GM04504 (cell line): ENCODE data around the gene ABCC4.
"Not testable (repeated sequence)": the region's sequence is repeated elsewhere in the genome, so short reads cannot be mapped to it uniquely, and the experiment has no call there.

Source experiments
- DNase-seq: peaks from one replicate; pipeline ENCODE4 v3.0.0-alpha.2; 2012; ENCODE audit warnings: low read depth

The ABCC4 gene

DNA sequence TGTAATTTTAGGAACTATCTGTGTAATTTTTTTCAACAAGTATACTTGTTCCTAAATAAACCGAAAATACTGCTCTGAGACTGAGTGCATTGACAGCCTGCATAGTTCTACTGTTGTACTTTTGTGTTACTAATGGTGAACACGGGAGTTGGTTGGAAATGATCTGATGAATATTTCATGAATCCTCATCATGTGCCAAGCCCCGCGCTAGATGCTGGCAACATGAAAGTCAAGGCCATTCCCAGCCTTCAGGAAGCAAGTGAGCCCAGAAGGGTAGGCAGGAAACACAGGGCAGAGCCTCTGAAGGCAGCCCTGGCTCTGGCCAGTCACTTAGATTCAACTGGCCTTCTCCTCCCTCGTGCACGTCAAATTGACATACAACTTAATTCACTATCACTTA, 106.1 kb downstream of the ABCC4 start:
- no peak for DNase-seq

DNA sequence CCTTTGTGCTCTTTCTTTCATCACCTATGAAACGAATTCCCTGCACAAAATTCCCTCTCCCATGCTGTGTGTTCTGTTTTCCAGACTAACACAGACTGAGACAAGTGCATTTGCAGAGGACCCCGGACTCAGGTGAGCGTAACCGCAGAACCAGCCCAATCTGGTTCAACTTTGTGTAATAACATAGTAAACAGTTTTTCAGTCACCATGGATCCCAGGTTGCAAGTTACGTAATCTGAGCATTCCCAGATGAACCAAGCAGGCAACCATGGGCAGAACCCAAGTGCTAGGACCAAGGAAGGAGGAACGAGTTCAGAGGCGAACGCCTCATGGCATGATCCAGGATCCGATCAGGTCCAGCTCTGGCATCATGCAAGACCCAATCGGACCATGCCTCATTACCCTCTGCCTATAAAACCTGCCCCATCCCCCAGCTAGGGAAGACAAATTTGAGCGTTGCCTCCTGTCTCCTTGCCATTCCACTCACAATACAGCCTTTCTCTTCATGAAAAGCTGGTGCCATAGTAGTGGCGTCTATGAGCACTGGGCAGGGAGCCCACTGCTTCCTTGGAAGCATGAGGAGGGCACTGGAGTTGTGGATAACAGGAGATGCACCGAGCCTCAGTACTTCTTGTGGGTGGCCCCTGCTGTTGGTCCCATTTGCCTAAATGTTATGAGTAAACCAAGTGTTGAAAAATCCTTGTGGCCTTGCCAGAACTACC, 107.6 kb downstream of the ABCC4 start:
- DNase-seq: no peak

DNA sequence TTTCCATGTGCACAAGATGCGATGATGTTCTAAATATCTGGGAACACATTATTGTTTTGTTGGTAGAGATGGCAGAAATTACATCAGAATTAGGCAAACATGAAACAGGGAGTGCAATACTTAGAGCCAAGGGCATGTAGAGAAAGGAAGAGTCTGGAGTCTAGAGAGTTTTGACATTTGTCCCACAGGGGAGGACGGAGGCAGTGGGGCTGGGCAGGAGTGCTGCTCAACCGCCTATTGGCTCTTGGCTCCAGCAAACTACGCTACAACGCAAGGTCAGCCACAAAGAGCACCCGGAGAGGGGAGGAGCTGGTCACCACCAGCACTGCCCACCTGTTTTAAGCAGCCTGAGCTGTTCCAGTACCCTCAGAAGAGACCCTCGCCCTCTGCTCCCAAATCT, 108.3 kb downstream of the ABCC4 start:
- DNase-seq: no peak

DNA sequence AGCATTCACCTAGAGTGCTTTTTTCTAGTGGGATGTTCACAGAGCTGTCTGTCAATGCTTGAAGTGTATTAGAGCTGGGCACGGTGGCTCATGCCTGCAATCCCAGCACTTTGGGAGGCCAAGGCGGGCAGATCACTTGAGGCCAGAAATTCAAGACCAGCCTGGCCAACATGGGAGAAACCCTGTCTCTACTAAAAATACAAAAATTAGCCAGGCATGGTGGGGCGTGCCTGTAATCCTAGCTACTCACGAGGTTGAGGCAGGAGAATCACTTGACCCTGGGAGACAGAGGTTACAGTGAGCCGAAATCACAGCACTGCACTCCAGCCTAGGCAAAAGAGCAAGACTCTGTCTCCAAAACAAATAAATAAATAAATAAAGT, 108.7 kb downstream of the ABCC4 start:
- DNase-seq: not testable (repeated sequence)

DNA sequence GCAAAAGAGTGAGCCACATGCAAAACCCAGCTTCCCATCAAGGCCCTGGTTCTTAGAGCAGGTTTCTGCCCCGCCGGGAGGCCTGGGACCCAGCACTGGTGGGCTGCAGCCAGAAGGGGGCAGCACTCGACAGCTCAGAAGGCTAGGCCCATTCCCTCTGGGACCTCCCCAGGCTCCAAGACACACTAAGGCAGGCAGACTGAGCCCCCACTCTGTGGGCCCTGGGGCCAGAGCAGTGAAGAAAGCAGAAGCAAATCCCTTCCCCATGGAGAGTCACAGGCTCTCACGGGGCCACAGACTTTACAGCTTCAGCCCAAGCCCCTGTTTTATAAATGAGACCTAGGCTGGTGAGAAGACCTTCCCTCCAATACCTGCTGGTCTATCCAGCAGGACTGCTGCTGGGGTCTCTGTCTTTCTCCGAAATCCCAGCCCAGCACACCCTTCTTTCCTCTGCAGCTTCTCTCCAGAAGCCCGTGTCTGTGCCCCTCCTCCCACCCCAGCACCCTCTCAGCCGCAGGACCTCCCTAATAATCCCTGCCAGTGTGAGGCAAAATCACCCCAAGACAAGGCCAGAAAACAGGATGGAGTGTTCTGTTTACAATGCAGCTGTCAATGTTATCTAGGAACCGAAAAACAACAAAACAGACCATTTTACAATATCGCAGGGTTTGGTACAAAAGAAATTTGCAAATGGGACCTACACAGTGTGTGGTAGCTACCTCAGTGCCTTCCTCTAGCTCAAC, 109.3 kb downstream of the ABCC4 start:
- peak; percentile 47 for DNase-seq

DNA sequence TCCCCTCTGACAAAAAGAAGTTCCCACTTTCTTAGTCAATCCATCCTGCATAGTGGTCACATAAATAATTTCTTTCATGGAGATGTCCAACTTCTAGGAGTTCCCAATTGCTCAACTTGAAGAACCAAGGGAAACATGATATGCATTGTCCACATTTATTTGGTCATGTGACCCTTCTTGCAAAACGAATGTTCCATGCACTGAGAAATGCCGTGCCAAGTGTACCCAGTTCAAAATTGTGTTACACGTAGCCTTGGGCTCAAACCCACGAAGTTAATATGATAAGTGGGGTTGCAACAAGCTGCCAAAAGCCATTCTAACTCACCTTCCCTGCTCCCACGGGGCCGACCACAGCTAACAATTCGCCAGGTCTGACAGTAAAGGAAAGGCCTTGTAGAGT, 113.1 kb downstream of the ABCC4 start:
- DNase-seq: no peak

DNA sequence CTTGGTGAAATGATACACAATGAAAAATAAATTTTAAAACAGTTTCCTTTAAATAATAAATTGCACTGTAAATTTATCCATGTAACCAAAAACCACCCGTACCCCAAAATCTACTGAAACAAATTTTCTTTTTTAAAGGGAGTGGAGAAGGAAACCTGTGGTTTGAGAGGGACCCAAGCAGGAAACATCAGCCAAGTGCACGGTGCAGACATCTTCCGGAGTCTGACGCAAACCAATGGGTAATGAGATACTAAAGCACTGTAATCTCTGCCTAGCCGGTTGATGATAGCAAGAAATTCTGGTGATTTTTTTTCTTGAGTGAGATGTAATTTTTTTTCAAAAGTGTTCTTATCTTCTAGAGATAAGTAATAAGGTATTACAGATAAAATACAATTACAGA, 115.4 kb downstream of the ABCC4 start:
- DNase-seq: no peak

DNA sequence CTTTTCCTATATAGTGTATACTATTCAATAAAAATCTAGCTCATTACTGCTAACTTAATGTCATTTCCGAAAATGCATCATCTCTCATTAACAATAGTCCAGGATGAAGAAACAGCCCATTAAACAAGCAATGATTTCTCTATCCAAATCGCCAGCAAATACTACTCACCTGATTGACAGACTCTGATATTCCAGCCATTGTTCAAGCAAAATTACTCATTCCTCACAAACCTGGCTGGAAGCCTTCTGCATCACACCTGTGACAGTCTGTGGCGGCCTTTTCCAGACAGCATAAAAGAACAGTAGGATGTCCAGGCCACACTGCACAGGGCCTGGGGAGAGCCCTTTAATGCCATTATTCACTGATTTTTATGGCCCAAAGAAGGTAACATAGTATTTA, 115.9 kb downstream of the ABCC4 start:
- no peak for DNase-seq

DNA sequence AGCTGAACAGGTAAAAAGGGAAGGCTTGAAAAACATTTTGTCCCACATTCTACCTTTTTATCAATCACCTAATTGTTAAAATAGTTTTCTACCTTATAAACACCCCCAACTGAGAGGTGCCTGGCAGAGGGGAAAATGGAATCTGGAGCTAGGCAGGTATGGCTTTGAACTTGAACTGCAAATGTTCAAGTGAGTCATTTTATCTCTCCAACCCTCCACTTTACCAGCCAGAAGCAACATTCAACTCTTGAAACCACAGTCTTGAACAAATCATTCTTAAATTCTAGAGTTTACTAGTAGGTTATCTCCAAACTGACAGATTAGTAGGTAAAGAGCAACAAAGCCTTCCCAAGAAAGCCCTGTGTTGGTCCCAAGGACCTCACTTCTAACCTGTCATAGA, 116.9 kb downstream of the ABCC4 start:
- DNase-seq: no peak

DNA sequence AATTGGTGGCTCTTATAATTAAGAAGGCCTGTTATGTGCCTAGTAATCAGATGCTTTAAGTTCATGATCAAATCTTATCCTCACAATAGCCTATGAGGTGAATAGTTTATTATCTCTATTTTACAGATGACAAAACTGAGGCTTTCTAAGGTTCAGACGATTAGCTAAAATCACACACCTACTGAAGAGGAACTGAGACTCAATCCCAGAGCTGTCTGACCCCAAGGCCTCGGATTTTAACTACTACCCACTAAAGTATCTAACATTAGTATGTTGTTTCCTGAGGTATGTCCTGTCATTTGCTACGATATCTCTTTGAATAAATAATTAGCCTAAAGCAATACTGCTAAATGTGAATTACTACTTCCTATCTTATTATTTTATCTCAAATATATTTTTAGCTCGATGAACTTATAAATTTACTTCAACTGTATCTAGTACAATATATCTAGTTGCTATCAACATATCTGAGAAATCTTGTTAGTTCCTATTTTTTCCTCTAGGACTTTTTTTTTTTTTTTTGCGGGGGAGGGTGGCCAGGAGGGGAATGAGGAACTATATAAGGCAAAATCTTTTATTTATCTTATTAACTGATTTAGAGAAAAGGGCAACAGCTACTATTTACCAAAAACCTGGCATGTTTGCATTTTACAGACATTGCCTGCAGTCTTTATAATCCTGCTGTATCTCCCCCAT, 118.5 kb downstream of the ABCC4 start:
- DNase-seq: no peak

DNA sequence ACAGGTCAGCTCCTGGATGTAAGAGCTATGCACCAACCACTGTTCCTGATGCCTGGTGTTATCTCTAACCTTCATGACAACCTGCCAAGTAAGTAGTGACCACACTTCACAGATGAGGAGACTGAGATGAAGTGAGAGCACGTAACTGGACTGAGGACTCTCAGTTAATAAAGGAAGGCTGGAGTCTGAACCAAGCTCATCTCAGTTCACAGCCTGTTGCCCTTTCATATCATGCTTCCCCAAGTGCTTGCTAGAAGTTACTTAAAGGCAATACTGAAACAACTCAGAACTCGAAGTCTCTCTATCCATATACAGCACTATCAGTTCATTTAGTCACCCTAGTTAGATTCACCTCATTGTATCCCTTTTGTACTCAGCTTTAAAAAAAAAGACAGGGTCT, 119.7 kb downstream of the ABCC4 start:
- no peak for DNase-seq

DNA sequence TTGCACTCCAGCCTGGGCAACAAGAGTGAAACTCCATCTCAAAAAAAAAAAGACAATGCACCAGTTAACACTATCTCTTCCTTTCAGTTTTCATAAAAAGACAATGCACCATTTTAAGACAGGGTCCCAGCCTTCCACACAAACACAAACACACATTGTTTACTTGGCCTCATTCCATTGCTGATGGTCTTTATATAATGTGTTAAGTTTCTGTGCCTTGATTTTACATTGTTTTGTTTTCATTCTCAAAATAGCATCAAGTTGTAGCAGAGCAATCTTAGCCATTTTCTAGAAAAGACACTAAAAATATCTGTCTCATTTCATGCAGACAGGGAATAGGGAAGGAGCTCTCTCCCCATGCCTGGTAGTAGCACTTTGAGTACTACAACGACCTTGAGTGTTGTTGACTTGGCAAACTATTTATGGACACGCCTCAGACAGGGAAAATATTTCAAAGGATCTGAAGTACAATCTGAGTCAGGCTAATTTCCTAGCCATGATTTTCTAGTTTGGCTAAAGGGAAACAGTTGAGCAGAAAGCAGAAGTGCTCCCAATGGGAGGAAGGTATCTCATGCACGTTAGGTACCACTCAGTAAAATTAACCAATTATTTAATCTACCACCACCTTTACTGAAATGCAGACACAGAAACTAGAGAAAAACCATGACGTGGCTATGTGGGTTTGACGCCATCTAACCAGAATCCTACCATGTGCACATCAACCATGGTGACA, 120.6 kb downstream of the ABCC4 start:
- no peak for DNase-seq

DNA sequence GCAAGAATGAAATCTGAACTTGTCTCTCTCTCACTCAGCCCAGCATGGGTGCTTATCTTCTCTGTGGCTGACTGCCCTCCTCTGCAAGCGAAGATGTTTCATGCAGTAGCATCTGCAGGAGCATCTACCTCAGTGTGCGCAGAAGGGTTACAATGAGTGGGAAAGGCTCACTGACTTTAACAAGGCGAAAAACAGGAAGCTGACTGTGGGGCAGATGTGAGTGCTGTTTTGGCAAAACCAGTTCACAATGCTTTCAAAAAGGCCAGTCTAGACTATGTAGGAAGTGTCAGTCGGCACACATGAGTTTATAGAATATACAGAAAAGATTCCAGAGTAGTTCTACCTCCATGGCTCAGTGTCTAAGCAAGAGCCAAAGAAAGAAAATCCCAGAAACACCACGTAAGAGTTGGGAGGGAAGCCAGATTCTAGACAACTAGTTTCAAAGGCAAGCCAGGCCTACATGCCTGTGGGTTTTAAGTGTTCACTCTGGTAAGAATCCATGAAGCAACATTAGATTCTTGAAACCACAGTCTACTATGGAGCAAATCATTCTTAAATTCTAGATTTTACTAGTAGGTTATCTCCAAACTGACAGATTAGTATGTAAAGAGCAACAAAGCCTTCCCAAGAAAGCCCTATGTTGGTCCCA, 124.5 kb downstream of the ABCC4 start:
- no peak for DNase-seq

DNA sequence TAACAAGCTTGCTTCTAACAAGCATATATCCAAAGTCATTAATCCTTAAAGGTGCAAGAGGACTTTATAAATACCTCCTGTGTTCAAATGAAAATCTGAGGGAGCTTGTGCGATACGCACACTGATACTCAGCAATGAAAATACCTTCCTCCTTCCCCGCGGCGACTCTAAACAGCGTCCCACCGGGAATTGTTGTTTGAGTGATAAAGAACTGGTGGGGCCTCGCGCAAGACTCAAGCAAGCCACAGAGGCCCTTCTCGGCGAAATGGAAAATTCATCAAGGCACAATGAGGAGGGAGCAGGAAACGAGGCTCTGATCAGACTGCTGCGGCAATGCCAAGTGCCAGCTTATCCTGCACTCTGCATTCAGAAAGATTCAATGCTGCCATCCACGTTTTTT, 126.7 kb downstream of the ABCC4 start:
- DNase-seq: no peak

DNA sequence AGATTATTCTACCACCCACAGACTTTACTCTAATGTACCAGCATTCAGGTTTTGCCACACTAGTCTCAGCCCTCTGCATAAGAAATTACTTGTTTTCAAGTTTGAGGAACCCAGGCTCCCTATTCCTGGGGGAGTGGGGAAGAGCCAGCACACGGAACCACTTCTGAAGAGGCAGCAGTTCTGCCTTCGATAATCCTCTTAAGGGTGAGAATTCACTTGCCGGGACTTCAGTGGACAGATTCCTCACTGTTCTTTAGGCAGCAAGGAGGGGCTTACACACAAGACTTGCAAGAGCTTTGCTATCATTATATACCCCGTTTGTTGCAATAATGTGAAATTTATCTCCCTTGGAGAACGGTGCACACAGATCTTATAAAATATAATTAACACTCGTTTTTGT, 133.1 kb downstream of the ABCC4 start:
- DNase-seq: no peak

DNA sequence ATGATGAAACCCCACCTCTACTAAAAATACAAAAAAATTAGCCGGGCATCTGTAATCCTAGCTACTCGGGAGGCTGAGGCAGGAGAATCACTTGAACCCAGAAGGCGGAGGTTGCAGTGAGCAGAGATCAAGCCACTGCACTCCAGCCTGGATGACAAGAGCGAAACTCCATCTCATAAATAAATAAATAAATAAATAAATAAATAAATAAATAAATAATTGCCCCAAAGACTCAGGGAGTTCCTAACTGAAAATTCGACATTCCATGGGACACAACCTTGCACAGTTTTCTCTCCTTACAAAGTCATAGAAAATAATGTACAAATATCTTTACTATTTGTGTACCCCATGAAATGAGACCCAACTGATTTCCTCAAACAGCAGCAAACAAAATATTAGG, 134.2 kb downstream of the ABCC4 start:
- not testable (repeated sequence) for DNase-seq

DNA sequence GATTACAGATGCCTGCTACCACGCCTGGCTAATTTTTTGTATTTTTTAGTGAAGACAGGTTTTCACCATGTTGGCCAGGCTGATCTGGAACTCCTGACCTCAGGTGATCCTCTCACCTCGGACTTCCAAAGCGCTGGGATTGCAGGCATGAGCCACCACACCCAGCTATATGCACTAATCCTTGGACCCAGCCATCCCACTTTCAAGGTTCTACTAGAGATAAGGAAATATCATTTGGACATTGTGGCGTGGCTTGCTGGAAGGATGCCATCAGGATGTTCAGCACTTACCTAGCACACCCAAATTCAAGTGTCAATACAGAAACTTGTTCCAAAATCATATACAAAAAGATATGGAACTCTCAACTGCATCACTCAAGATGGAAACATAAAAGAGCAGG, 136.4 kb downstream of the ABCC4 start:
- no peak for DNase-seq

DNA sequence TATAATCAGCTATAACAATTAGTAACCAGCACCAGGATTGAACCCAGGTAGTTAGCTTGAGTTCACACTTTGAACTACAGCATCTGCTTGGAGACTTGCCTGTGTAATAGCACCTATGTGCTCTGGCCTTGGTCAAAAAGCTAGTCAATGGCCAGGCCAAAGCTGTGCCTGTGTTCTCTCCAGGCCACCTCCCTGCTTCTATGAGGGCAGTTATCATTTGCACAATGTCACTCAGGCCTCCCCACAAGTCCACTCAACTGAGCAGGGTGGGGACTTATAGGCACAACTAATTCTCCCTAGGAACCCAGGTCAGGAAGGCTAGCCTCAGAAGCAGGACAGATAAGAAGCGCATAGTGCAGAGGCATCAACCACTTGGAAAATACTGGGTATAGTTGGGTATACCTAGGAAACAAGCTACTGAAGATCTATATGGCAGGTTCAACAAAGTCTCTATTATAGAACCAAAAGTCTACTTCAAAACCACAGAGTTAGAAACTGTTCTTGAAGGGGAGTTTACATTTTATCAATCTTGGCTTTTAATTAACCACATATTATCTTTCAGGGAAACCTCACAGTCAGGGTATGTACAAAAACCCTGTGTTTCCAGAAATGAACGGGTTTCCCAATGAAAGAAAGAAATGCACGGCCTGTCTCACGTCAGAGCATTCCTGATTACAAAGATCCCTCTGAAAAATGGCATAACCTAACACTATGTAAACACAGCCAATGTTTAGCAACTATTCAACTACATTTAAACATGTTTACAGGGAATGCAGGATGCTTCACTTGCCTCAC, 140.9 kb downstream of the ABCC4 start:
- DNase-seq: no peak

DNA sequence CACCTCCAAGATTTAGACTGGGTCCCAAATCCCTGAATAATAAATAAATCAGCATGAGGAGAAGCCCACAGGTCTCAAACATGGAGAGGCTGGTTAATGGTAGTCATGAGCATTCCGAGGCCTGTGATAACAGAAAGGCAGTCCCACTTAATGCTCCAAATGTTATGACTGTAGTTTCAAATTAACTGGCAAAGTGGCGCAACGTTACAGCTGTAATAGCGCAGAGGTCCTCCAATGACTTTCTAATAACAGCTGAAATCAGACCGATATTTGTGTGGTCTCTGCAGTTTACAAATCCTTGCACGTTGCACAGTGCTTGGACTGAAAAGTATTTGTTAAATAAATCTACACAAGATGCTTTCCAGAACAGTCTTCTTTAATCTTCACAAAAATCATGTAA, 141.8 kb downstream of the ABCC4 start:
- DNase-seq: no peak

DNA sequence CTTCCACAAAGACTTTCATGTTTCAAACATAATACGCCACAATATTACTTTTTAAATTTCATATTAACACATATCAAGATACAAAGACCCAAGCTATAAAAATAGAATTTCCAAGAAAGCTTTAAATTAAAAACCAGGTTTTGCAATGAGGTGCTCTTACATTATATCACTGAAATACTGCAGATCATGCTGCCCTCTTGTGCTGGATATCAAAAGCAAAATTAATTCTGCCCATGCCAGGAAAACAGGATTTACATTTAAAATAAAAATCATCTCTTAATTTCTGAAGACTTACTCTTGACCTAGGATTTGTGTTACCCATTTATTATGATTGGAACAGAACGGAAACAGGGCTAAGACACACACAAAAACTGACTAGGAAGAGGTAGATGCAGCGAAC, 145.0 kb downstream of the ABCC4 start:
- DNase-seq: peak; percentile 2

DNA sequence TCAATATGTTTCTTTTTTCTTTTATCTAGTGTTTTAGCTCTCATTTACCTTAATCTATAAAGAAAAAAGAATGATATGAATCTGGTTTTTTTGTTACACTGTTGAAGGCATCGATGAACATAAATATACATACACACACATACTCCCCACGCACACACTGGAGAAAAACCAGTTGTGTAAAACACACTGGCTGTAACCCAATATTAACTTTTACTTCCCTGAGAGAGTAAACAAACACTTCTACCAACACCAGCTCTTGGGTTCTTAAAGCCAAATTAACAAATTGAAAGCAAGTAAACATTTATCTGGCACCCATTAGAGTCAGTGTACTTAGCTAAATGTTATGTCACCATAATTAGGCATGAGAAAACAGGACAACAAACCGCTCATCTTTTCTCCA, 145.7 kb downstream of the ABCC4 start:
- no peak for DNase-seq
